MM.1S (cell line): ENCODE measurements around the gene FIG4.

Experiments used
- DNase-seq: peaks from one replicate; pipeline ENCODE4 v3.0.0-alpha.2; 2015
- H2AFZ ChIP-seq: fragments of 300-600 bp; sonication (generic); 2 replicates; pipeline ENCODE4 v1.6.0; 2016; ENCODE audit warnings: antibody characterized with exemption, low read length
- H3F3A ChIP-seq: fragments of 300-600 bp; sonication (generic); 2 replicates; pipeline ENCODE4 v1.6.1; 2016; ENCODE audit warnings: mild to moderate bottlenecking, antibody characterized with exemption, low read length, moderate library complexity, mixed read lengths; ENCODE audit not compliant: insufficient read depth
- H3K27ac ChIP-seq: fragments of 300-600 bp; sonication (generic); 2 replicates; pipeline ENCODE4 v1.5.1; 2016; ENCODE audit warnings: mild to moderate bottlenecking, low read length
- H3K27me3 ChIP-seq: fragments of 300-600 bp; sonication (generic); replicated peaks from 2 replicates; pipeline ENCODE4 v1.6.0; 2016; ENCODE audit warnings: low read length; ENCODE audit not compliant: insufficient read depth
- H3K36me3 ChIP-seq: fragments of 300-600 bp; sonication (generic); replicated peaks from 2 replicates; pipeline ENCODE4 v1.6.1; 2016; ENCODE audit warnings: mild to moderate bottlenecking, low read length, mixed read lengths; ENCODE audit not compliant: insufficient read depth
- H3K4me1 ChIP-seq: fragments of 300-600 bp; sonication (generic); 2 replicates; pipeline ENCODE4 v1.6.1; 2016; ENCODE audit warnings: low read length, mixed read lengths
- H3K4me2 ChIP-seq: fragments of 300-600 bp; sonication (generic); 2 replicates; pipeline ENCODE4 v1.6.0; 2016; ENCODE audit warnings: low read depth, low read length
- H3K4me3 ChIP-seq: fragments of 300-600 bp; sonication (generic); 2 replicates; pipeline ENCODE4 v1.5.1; 2016; ENCODE audit warnings: low read length, mixed read lengths
- H3K79me2 ChIP-seq: fragments of 300-600 bp; sonication (generic); 2 replicates; pipeline ENCODE4 v1.6.1; 2016; ENCODE audit warnings: mixed run types, low read length, mixed read lengths
- H3K9ac ChIP-seq: fragments of 300-600 bp; sonication (generic); 2 replicates; pipeline ENCODE4 v1.6.1; 2016; ENCODE audit warnings: low read length, mixed read lengths
- H3K9me2 ChIP-seq: fragments of 300-600 bp; sonication (generic); replicated peaks from 2 replicates; pipeline ENCODE4 v1.6.1; 2016; ENCODE audit warnings: mild to moderate bottlenecking, low read length, mixed read lengths; ENCODE audit not compliant: insufficient read depth
- H3K9me3 ChIP-seq: fragments of 300-600 bp; sonication (generic); replicated peaks from 2 replicates; pipeline ENCODE4 v1.6.1; 2016; ENCODE audit warnings: mild to moderate bottlenecking, low read length, mixed read lengths; ENCODE audit not compliant: insufficient read depth
- H4K20me1 ChIP-seq: fragments of 300-600 bp; sonication (generic); 2 replicates; pipeline ENCODE4 v1.6.1; 2016; ENCODE audit warnings: mild to moderate bottlenecking, low read length, moderate library complexity, mixed read lengths; ENCODE audit not compliant: insufficient read depth
- CTCF ChIP-seq: fragments of 300-600 bp; sonication (generic); IDR thresholded peaks from 2 replicates; pipeline ENCODE4 v1.5.1; 2016; ENCODE audit warnings: antibody characterized with exemption, low read length, mixed read lengths
- EZH2 ChIP-seq: fragments of 300-600 bp; sonication (generic); optimal IDR thresholded peaks from 2 replicates; pipeline ENCODE3; 2017; ENCODE audit warnings: low read depth, mild to moderate bottlenecking, antibody characterized with exemption, low read length, mixed read lengths
- EZH2phosphoT487 ChIP-seq: fragments of 300-600 bp; sonication (generic); IDR thresholded peaks from 2 replicates; pipeline ENCODE4 v1.6.1; 2018; ENCODE audit warnings: antibody characterized with exemption, low read length

FIG4 gene

GRCh38 chr6:109715616-109716015 is 24.5 kb downstream of the FIG4 start:
- Histone ChIP-seq H3K9ac (no peak overlapping the region), H3K9me3 (no peaks in the 10 kb centered on the region), H3K4me1 (no peaks in the 10 kb centered on the region), H4K20me1 (no peaks in the 10 kb centered on the region), H3K36me3 (no peaks in the 10 kb centered on the region), H3K9me2 (no peaks in the 10 kb centered on the region), H3K27me3 (no peaks in the 10 kb centered on the region), H3K4me3 (no peak overlapping the region), H2AFZ (no peak overlapping the region), H3K79me2 (no peaks in the 10 kb centered on the region), H3K4me2 (no peak overlapping the region), H3F3A (no peaks in the 10 kb centered on the region), H3K27ac (no peak overlapping the region)
- TF ChIP-seq EZH2phosphoT487 = no peak
- TF ChIP-seq CTCF = no peak
- no peak for TF ChIP-seq EZH2
- DNase-seq = no peak

- H4K20me1 ChIP-seq = no peaks in the 10 kb centered on the region
- H3K9me2 ChIP-seq = no peaks in the 10 kb centered on the region
- TF ChIP-seq EZH2phosphoT487 (no peak), CTCF (no peak), EZH2 (no peak)
- H3K4me1 ChIP-seq = no peaks in the 10 kb centered on the region
- no peak overlapping the region for H3K4me2 ChIP-seq
- H3K79me2 ChIP-seq = no peaks in the 10 kb centered on the region
- H3K9ac ChIP-seq = no peak overlapping the region
- no peak for DNase-seq
- no peak overlapping the region for H2AFZ ChIP-seq
- no peaks in the 10 kb centered on the region for H3F3A ChIP-seq
- H3K27me3 ChIP-seq = no peaks in the 10 kb centered on the region
- H3K27ac ChIP-seq = no peak overlapping the region
- no peak overlapping the region for H3K4me3 ChIP-seq
- no peaks in the 10 kb centered on the region for H3K9me3 ChIP-seq
- no peaks in the 10 kb centered on the region for H3K36me3 ChIP-seq
Measured at GRCh38 chr6:109717971-109718370, 26.9 kb downstream of the FIG4 start.

- Histone ChIP-seq H3K27me3 (no peaks in the 10 kb centered on the region), H3K79me2 (no peaks in the 10 kb centered on the region), H3K4me3 (no peak overlapping the region), H3K9me3 (no peaks in the 10 kb centered on the region), H3K36me3 (no peaks in the 10 kb centered on the region), H4K20me1 (no peaks in the 10 kb centered on the region), H3K4me2 (no peak overlapping the region), H3K27ac (no peak overlapping the region), H3K9me2 (no peaks in the 10 kb centered on the region), H2AFZ (no peak overlapping the region), H3K9ac (no peak overlapping the region), H3K4me1 (no peaks in the 10 kb centered on the region), H3F3A (no peaks in the 10 kb centered on the region)
- no peak for TF ChIP-seq EZH2
- no peak for TF ChIP-seq EZH2phosphoT487
- TF ChIP-seq CTCF = no peak
- no peak for DNase-seq
Measured at GRCh38 chr6:109718991-109719390, 27.9 kb downstream of the FIG4 start.
